DMS53 (cell line): Measurements from ENCODE around the gene PPP2R2B.

Experiments used
- DNase-seq: peaks from one replicate; lab custom pipeline; 2025; lab: John Stamatoyannopoulos, UW

PPP2R2B gene

DNA sequence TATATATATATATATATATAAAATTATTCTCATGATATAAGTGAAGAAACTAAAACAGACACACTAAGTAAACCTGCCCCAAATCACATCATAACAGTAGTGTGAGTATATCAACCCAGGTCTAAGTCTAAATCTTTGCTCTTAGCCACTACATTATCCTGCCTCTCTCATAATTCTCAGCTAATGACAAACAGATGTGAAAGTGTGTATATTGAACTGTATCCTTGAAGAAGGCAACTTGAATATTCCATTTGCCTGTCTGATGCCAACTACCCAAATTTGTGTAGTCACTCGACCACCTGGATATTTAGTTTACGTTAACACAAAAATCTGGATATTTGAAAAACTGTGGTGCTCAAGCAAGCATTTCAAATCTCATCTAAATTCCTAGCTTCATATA, 97.4 kb downstream of the PPP2R2B start:
- DNase-seq = no peak

DNA sequence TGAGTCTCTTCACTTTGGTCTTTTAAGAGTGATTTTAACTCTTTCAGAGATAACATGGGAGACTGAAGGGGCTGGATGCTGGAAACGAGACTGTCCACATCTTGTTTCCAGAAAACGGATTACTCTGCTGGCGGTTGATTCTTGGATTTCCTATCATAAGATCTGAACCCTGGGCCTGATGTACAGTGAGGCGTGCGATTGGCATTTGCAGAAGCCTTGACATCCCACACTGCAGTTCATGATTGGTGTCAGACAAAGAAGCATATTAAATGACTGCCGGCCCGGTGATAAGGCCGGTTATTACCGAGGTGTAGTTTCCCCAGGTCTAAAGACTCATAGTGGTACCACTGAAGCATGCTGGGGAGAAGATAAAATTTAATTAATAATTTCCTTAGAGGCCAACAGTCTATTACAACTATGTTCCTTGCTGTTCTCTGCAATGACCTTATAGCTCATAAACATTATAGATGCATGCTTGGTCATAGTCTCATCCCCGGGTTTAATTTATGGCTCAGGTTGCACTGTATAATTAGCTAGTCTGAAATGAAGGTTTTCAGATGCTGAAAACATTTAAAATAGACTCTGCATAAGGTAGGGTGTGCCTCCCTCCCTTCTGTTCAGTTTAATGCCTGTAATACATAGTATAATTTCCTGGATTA, 99.2 kb downstream of the PPP2R2B start:
- no peak for DNase-seq

DNA sequence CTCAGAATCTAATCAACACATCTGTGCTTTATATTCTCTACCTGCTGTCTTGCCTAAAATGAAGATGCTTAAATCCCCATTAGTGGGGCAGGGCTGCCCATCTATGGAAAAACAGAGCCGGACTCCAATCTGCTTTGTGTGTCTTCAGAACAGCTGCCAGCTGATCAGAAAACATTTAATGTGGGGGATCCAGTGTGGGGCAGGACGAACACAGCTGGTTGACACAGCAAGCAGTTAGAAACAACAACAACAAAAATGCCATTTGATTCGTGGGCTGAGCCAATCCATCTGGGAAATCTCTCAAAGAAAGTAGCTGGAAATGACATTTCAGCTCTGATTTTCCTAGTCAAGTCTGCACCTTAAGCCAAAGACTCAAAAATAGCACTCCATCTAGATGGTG, 99.8 kb downstream of the PPP2R2B start:
- no peak for DNase-seq

DNA sequence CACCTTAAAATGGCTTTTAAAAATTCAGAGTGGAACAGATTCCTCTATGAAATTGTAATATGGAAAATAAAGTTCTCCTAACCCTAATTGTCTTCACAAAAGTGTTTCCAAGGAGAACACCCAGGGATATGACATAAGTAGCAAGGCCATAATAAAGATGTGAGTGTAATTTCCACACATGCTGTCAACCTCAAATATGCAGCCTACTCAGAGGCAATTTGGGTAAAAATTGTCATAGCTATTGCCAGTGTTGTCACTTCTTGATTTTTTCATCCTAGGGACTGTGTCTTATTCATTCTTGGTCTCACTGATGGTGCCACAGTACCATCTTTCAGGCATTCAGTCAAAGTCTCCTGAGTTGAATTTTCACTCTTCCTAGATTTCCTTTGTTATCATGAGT, 100.3 kb downstream of the PPP2R2B start:
- no peak for DNase-seq

DNA sequence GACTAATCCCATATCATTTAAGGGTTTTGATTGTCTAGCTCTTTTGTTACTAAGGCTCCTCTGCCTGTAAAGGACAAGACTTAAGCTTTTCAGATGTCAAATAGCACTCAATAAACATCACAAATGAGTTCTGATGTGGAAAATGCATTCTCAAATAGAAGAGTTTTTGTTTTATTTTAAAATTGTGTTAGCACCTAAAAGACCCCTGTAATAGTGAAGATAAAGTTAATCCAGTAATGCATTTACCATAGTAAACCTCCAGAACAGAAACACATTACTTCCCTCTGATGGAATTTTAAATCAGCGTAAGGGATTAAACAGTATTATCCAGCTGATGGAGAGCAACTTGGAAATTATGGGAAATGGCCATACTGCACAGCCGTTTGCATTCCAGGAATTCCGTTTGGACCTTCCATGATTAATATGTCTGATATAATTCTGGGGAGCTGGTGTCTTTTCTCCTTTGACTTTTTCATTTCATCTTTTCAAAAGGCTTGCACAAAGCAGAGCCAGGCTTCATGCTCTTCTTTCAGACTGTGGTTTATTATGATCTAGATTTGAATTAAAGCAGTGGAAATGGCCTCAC, 105.6 kb downstream of the PPP2R2B start:
- DNase-seq = no peak

DNA sequence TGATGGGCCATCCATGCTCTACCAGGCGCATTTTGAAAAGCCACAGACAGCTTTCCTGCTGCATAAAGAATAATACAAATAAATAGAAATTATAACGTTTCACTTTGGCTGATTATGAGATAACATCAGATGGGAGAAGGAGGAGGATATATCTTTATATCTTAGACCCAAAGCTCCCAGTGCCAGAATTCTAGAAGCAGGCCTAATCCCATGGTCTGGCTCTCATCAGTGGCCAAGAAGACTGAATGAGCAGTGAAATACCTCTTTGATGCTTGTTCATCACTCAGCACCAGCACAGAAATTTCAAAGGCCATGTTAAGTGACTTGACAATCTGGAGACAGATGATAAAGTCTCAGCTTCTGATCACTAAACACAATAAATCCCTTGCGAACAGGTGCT, 107.6 kb downstream of the PPP2R2B start:
- no peak for DNase-seq

DNA sequence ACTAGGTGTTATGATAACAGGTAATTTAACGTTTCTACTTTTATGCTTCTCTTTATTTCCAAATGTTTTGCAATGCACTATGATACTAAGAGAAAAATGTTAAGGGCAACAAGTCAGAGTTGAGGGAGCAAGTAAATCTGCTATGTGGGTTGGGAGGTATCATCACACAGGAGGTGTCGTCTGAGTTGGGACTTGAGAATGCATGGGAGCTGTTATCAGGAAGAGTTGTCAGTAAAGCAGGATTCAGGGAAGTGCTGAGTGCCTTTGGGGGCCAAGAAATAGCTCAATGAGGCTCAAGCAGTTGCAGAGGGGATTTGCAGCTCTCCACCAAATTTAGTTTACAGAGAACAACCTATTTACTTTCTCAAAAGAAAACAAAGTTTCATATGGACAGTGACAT, 108.0 kb downstream of the PPP2R2B start:
- no peak for DNase-seq

DNA sequence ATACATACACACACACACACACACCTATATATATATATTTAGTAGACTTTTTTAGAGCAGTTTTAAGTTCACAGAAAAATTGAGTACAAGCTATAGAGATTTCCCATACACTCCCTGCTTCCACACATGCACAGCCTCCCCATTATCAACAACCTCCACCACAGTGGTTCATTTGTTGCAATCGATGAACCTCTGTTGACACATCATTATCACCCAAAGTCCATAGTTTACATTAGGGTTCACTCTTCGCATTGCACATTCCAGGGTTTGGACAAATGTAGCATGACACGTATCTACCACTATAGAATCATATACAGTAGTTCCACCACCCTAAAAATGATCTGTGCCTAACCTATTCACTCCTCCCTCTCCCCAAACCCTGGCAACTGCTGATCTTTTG, 111.0 kb downstream of the PPP2R2B start:
- DNase-seq = no peak

DNA sequence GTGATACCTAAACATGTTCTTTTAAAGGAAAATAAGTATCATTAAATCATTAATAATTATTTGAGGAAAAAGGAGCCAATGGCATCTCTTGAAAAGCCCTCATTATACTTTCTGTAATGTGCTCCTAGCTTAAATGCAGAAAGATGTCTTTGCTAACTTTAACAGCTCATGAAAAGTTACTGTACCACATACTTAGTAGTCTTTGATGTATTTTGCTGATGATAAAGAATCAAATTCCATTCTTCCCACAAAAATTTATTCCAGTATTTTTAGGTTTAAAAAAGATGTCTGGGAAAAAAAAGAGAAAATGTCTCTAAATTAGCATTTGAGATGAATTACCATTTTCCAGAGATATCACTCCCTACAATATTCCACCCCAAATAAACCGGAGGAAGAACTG, 112.5 kb downstream of the PPP2R2B start:
- no peak for DNase-seq

DNA sequence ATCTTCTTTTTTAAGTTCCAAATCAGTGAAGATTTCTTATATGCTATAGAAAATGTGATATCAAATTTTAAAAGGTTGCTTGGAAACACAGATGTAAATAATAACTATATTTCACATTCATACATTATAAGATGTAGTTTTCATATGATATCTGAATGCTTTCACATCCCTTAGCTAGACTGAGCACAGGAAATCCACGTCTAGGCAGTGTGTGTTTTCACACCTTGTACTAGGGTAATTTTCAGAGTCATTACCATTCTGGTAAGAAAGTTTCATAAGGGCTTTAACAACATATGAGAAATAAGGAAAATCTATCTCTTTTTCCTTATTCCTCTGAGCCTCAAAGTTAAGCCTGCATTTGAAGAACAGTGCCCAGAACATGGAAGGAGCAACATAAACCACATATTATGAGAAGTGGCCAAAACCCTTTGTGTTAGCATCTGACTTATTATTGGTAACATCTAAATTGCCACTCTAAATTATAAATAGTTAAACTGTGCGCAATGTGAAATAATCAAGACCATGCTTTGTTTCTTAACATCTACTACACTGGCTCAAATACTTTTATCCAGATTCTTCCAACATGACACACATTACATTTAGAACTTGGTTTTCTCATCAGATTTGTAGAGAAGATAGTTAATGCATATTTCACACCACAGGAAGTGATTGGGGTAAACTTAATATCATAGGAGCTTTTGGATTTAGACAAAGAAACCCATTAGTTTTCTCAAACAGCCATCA, 113.3 kb downstream of the PPP2R2B start:
- no peak for DNase-seq

DNA sequence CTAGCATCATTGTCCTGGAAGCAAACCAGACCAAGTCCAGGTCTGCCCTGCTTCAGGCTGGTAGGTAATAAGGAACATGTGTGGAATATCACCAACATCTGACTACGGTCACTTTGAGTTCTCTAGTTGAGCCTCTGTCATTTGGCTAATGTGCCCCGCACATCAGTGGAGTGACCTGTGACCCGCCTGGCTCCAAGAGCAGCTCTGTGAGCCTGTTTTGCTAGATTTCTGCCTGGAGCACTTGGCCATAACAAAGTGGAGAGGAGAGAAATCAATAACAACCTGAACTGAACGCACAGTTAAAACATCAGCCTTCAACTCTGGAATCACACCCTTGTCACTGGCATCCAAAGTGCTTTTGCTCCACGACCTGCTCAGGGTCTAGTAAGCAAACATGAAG, 115.7 kb downstream of the PPP2R2B start:
- no peak for DNase-seq

DNA sequence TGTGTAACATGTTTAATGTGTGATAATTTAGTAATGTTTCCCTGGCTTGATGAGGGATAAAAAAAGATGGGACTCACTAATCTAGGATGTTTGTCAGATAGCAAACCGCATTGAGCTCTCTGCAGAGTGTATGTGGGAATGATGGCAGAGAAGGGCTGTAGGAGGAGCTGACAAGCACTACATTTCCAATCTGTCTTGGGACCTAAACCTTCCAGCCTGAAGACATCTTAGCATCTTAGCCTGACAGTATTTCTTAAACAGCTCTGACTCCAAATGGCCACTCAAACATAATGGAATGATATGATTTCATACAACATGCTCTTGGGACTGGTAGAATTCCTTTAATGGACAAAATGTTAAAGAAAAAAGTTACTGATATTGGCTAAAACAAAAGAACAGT, 116.7 kb downstream of the PPP2R2B start:
- DNase-seq = no peak

DNA sequence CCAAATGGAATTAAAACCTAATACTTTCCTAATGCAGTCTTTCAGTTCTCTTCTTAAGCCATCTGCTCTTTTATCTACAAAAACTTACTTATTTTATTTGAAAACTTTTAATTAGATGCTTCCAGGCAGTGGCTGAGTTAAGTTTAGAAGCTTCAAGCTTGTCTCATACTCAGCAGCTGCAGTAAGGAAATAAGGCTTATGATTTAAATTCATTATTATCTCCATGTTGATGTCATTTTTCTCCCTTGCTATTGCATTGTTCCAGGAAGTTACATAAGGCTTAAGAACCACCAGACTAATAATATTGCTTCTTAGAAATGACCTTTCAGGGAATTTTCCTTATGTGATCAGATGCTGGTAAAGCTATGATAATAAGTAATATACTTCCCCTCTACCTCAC, 119.6 kb downstream of the PPP2R2B start:
- DNase-seq = no peak

DNA sequence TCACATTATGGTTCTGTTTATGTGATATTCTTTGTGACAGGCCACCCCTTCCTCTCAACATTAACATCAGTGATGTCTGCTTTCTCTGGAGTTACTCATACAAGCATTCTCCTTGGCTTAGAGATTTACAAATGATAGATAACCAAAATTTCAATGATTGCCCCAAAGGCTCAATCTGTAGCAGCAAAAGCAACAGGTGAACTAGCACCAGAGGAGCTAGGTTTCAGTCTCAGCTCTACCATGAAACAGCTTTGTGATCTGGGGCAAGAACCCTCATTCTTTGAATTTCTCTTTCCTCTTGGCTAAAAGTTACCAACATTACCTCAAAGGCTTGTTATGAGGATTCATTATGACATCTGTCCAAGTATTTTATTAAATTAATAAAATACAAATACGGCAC, 120.5 kb downstream of the PPP2R2B start:
- no peak for DNase-seq

DNA sequence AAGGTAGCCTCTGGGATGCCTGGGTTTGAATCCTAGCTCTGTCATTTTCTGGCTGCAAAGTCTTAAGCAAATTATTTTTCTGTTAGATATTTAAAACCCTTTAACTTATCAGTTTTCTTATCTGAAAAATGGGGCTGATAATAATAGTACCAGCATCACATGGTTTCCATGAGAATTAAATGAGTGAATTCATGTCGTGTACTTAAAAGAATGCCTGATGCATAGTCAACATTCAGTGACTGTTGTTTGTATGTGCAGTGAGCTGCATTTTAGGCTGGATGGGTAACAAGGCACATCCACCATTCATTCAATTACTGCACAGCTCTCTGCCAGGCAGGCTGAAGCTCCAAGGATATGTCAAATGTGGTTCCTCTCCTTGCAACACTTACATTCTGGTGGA, 122.0 kb downstream of the PPP2R2B start:
- no peak for DNase-seq

DNA sequence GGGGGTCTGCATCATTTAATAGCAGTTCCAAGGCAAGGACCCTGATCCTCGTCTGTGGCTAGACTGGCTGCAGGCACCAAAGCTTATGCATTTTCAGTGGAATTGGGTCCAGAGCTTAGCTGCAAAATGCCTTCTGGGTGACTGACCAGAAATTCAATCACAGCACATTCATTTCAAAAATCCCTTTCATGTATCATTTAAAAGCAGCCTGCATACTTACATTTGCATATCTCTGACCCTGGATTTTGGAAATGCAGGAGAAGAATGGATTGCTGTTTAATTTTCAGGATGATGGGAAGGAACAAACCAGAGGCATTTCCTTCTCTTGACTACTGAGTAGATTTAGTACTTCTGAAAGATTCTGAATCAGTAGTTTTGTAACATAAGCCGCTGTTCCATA, 122.8 kb downstream of the PPP2R2B start:
- DNase-seq = no peak

DNA sequence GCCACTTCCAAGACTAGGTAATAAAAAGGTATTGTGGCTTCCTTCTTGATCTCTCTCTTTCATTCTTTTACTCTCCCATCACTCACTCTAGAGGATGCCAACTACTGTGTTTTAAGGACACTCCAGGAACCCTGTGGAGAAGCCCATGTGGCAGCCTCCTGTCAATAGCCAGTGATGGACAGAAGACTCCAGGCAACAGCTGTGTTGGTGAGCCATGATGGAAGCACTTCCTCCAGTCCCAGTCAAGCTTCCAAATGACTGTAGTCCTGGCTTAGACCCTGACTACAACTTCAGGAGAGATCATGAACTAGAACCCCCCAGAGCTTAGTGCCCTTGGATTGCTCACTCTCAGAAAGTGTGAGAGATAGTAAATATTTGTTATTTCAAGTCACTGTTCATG, 123.9 kb downstream of the PPP2R2B start:
- no peak for DNase-seq

DNA sequence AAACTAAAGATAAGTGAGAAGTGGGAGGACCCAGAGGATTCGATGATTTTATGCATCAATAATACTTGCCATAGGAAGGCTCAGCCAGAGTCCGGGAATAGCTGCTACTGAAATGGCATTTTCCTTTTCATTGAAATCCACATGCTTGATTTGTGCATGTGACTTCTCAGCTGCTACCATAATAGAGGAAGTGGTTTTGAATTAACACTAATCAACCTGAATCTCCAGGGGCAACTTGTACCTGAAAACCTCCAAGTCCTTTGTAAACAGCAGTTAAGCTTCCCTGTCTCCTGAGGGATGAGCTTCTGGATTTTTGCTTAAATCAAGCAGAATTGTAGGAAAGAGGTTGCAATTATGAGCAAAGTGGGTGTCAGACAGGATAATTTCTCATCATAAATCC, 124.9 kb downstream of the PPP2R2B start:
- DNase-seq = peak; percentile 13

DNA sequence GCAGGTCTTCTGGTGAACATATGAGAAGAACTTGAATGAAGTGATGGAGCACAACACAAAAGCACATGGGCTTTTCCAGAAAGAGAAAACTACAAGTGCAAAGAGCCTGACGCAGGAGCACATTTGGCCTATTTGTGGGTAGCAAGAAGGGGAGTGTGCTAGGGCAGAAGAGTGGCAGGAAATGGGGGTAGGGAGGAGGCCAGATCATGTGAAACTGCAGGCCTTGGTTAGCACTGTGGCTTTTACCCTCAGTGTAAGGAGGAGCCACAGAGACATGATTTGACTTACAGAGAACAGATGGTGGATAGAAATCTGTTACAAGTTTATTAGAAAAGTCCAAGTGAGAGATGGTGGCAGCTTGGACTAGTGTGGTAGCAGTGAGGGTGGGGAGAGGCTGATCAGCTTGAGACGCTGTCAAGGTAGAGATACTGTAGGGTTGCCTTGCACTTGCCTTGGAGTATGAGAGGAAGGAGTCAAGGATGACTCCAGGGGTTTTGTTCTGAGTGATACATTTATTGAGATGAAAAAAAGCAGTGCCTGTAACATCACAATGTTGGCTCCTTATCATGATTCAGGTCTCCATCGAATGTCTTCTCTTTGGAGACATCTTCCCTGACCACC, 126.7 kb downstream of the PPP2R2B start:
- DNase-seq = no peak

DNA sequence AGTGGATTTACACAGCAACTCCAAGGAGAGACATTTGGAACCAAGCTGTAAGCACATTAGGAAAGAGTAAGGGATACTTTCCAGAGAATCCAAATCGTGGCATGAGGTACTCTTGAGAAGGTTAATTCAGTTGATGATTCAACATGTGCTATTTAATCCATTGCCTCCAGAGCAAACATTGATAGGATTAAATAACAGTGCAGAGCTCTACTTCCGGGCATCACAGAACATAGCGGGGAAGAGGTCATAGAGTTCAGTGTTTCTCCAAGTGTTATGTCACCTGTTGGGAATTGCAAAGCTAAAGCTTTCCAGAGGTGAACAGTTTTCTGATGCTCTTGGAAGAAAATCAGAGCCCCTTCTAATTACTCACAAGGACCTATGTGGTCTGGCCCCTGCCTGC, 127.5 kb downstream of the PPP2R2B start:
- DNase-seq = peak; percentile 72

DNA sequence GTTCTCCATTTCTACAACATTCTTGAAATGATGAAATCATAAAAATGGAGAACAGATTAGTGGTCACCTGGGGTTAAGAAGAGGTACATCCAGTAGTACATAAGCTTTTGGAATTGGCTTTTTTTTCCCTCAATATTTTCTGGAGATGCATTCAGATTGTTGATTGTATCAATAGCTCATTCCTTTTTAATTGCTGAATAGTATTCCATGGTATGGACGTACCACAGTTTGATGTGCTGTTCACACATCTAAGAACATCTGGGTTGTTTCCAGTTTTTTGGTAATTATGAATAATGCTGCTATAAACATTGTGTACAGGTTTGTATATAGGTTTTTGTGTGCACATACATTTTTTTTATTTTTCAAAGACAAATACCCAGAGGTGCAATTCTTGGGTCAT, 130.0 kb downstream of the PPP2R2B start:
- no peak for DNase-seq

DNA sequence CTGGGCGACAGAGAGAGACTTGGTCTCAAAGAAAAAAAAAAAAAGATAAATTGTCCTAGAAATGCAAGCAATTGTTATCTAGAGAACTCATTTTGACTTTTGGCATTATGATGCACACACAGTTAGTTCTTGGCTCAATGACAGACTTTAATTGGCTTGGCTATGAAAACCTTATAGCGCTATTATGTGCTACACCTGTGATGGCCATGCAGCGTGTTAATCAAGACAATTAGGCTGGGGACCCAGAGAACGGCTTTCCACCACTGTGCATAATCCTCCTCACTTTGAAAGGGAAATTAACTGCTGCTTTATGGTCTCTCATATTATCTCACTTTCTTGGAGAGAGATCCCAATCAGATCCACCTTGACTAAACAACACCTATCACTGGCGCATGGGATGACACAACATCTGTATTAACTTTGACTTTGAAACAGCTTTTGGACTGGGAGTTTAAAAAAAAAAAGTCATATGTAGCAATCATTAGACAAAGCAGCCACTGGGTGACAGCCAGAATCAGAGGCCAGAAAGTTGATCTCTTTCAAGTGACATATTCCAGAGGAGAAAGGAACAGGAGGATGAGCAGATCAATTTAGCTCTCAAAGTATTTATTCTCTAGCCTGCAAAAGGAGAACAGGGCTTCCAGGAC, 132.5 kb downstream of the PPP2R2B start:
- no peak for DNase-seq
